Uterus (tissue), 2 donors: ENCODE results near the gene LSM8.

Experiments
- POLR2A ChIP-seq, 2 donors: fragments of 450-650 bp; IDR thresholded peaks; one replicate each; pipeline ENCODE4 v1.6.1; 2016; ENCODE audit warnings: antibody characterized with exemption in 2 of 2, mild to moderate bottlenecking in 1 of 2, moderate library complexity in 1 of 2
- TF ChIP-seq, protein P1 (sequence below), 4 experiments: fragments of 200-600 bp in 2 of 4; fragments of 450-650 bp in 2 of 4; sonication (generic) in 2 of 4; IDR thresholded peaks; one replicate each; pipeline ENCODE4 v1.5.1; 2016 to 2019; ENCODE audit warnings: antibody characterized with exemption in 4 of 4, mild to moderate bottlenecking in 2 of 4, moderate library complexity in 1 of 4

DNA sequence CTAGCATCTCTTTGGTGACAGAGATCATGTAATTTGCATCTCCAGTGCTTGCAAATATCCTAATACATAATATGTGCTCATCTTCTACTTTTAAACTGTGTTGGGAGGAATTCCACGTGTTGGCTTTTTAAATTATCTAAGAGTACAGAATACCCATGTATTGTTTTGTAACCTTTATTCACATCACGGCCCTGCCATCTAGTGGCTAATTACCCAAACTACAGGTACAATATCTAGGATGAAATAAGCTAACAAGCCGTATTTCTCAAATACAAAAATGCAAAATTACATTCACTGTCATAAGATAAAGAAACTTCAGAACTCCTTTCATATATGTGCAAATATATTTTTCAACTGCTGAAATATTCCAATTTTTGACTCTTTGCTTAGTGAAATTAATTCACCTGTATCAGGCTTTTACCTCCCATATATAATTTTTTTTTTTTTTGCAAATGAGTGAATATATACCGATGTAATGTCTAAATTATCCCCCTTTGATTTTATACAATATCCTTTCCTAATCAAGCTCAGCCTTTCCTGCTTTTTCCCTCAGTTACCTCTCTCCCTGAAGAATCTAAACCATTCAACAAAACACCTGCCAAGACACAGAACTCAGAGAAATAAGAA is 30.3 kb upstream of the LSM8 start:
- TF ChIP-seq, protein P1, sequence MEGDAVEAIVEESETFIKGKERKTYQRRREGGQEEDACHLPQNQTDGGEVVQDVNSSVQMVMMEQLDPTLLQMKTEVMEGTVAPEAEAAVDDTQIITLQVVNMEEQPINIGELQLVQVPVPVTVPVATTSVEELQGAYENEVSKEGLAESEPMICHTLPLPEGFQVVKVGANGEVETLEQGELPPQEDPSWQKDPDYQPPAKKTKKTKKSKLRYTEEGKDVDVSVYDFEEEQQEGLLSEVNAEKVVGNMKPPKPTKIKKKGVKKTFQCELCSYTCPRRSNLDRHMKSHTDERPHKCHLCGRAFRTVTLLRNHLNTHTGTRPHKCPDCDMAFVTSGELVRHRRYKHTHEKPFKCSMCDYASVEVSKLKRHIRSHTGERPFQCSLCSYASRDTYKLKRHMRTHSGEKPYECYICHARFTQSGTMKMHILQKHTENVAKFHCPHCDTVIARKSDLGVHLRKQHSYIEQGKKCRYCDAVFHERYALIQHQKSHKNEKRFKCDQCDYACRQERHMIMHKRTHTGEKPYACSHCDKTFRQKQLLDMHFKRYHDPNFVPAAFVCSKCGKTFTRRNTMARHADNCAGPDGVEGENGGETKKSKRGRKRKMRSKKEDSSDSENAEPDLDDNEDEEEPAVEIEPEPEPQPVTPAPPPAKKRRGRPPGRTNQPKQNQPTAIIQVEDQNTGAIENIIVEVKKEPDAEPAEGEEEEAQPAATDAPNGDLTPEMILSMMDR (IDR thresholded peaks at IDR 0.05): peak in 3 of 4 experiments; percentile 38 to 50 (median 40)
- no peak for TF ChIP-seq POLR2A (IDR thresholded peaks at IDR 0.05)
